Measurements from ENCODE around the gene PDK1.
"Not testable (repeated sequence)": the region's sequence is repeated elsewhere in the genome, so short reads cannot be mapped to it uniquely, and the experiment has no call there.

The PDK1 gene

DNA sequence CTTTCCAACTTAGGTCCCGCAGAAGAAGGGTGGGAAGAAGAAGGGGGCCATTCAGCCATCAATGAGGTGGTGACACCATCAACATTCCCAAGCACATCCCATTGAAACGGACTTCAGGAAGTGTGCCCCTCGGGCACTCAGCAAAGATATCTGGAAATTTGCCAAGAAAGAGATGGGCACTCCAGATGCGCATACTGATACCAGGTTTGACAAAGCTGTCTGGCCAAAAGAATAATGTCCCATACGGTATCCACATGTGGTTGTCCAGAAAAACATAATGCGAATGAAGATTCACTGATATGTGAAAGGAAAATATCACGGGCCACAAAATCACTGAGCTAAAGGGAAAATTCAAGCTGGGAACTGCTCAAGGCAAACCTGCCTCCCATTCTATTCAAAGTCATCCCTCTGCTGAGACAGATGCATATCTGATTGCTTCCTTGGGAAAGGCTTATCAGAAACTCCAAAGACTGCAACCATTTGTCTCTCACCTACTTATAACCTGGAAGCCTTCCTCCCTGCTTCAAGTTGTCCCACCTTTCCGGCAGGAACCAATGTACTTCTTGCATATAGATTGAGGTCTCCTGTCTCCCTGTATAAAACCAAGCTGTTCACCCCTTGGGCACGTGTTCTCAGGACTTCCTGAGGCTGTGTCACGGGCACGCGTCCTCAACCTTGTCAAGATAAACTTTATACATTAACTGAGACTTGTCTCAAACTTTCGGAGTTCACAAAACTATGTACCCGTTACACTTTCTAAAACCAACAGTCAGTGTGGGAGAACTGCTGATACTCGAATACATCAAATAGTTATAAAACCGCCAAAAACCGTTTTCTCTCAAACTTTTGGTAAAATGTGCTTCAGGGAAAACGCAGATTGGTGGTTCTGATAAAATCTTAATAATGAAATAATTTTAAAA lies 1.3 kb upstream of the PDK1 start:
- no peak for DNase-seq

DNA sequence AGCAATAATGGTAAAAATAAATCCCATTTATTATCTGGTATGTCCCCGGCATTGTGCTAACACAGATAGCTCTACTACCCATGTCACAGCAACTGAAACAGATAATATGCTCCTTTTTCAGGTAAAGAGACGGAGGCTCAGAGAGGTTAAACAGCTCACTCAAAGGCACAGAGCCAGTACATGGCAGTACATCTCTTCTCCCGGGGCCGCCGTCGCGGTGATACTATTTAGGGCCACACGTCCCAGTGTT lies 693 bp upstream of the PDK1 start:
- DNase-seq: no peak

- DNase-seq: peak; percentile 62
Measured at GRCh38 chr2:172556284-172557033, 569 bp downstream of the PDK1 start.

DNA sequence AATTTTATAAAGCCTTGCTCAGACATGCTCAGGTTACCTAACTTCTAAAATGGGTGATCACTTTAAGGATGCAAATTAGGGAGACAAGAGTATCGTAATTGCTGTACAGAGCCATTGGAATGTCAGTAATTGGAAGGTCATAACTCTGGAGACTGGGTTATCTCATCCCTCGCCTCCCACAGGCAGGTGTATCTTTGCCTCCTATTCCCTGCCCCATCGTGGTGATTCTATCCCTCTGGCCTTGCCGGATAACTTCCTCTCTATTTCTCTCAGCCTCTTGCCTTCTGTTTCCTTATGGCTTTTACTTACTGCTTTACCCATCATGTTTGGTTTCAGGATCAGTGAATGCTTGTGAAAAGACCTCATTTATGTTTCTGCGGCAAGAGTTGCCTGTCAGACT lies 2.5 kb downstream of the PDK1 start:
- no peak for DNase-seq

- DNase-seq: no peak
Measured at GRCh38 chr2:172560721-172561120, 4.8 kb downstream of the PDK1 start.

DNA sequence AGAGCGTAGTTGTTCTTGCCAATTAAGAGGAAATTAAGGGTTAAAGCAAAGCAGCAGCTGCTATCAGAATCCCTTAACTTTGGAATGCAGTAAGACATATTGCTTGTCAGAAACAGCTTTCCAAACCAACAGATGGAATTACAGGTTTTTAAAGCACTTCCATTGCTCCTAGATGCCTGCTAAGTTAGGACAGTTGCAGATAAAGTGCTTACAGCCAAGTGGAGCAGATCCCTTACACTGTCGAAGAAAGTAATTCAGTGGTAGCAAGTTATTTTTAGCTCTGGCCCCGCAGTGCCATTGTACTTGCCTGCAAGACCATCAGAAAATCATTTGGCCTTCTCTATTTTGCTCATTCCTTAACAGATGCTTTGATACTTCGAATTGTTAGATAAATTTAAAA lies 5.4 kb downstream of the PDK1 start:
- DNase-seq: no peak

DNA sequence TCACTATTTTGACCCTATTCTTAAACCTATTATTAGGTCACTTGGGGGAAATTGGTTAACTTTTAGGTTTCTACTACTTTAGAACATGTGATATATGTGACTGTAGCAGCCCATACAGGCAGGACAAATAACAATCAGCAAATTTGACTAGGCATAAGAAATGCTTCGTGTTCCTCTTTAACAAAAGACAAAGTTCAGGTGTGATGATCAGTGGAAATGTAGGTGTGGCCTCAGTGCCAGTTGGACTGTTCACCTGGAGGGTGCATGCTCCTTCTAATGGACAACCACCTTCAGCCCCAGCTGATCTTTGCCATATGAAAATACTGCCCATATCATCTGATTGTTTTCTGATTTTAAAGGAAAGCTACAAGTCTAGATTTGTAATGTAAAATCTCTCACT lies 6.4 kb downstream of the PDK1 start:
- DNase-seq: no peak

DNA sequence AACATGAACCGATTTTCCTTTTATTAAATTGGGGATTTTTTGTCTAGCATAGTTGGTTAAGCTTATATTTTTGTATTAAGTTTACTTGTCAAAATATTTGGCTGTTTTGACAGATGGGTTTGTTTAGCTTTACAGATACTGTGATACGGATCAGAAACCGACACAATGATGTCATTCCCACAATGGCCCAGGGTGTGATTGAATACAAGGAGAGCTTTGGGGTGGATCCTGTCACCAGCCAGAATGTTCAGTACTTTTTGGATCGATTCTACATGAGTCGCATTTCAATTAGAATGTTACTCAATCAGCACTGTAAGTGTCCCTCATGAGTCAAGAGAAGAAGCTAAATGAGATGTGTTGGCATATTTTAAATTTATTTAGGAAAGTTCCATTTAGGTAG lies 8.5 kb downstream of the PDK1 start:
- DNase-seq: no peak

DNA sequence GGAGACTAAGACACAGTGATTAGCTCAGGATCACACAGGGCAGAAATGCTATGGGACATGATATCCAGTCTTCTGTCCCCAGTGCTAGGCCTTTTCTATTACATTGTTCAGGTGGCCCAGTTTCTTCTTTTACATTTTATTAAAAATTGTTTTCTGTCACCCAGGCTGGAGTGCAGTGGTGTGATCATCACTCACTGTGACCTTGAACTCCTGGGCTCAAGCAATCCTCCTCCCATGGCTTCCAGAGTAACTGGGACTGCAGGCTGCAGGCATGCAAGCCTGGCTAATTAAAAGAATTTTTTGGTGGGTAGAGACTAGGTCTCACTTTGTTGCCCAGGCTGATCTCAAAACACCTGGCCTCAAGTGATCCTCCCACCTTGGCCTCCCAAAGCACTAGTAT lies 15.4 kb downstream of the PDK1 start:
- DNase-seq: no peak

GRCh38 chr2:172572981-172573380 lies 17.1 kb downstream of the PDK1 start:
- DNase-seq: no peak

DNA sequence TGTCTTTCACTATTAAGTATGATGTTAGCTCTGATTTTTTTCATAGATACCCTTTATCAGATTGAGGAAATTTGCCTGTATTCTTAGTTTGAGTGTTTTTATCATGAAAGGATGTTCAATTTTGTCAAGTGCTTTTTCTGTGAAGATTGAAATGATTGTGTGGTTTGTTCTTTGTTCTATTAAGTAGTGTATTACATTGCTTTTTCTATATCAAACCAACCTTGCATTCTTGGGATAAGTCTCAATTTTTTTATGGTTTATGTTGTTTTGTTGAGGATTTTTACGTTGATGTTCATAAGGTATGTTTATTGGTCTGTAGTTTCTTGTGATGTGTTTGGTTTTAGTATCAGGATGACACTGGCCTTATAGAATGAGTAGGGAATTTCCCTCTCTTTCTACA lies 19.1 kb downstream of the PDK1 start:
- no peak for DNase-seq

GRCh38 chr2:172578054-172578453 lies 22.2 kb downstream of the PDK1 start:
- DNase-seq: no peak

DNA sequence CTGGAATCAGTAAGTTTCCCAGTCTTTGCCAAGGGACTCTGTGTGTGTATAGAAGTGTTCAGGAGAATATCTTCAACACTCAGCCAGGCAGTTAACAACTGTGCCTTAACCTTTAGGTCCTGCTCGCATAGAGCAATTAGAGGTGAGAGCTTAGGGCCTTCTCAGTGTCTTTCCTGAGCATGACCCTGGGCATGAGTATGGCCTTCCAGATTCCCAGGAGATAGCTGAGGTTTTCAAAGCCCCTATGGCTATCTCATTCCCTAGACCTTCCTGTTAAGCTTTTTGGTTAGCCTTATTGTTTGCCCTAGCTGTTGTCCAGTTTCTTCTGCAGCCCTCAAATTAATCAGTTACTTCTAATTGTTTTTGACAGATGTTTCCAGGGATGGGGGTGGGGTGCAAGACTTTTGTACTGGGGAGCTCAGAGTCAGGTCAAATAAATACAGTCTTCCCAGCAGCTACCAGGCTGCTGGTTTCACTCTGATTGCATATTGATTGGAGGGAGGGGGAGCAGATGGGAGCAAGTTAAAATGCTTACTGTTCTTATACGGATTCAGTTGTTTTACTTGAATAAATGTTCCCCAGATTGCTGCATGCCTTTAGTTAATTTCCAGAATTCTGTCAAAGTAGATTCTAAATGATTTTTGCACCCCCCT lies 23.1 kb downstream of the PDK1 start:
- DNase-seq: no peak

- DNase-seq: no peak
Measured at GRCh38 chr2:172580544-172580943, 24.7 kb downstream of the PDK1 start.

DNA sequence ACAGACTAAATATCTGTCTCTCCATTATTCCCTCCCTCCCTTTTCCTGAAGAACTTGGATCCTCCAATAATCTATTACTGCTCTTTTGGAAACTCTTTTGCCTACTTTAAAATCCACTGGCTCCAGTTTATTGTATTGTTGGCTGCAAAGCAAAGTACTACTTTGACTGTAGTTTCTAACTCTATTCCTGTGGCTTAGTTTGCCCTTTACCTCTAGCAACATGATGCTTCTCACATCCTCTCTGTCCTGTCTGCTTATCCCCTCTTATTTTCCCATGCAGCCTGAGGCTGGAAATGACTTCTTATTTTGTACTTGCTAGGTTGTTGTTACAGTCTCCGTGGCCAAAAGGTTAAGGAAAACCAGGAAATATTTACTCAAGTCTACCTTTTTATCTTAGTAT lies 26.8 kb downstream of the PDK1 start:
- DNase-seq: no peak

GRCh38 chr2:172586245-172586891 lies 30.5 kb downstream of the PDK1 start:
- no peak for DNase-seq

DNA sequence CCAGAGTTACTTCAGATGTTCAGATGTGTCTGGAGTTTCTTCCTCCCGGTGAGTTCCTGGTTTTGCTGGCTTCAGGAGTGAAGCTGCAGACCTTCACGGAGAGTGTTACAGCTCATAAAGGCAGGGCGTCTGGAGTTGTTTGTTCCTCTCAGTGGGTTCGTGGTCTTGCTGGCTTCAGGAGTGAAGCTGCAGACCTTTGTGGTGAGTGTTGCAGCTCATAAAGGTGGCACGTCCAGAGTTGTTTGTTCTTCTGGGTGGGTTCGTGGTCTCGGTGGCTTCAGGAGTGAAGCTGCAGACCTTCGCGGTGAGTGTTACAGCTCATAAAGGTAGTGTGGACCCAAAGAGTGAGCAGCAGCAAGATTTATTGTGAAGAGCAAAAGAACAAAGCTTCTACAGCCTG lies 31.3 kb downstream of the PDK1 start:
- DNase-seq: not testable (repeated sequence)

DNA sequence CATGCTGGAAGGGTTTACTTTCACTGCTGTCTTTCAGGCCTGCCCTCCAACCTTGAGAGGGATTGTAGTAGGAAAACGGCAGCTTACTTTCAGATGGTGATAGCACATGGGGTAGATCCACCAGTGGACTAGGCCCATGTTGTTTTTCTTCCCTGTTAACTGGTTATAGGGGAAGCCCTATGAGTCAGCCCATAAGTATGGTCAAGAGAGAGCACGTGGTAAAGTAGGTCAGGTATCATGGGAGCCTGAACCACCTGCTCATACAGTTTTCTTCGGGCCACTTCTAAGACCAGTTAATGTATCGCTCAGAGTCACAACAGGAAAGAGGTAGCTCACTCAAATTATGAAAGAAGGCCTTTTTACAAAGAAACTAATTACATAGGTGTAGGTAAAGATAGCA lies 33.0 kb downstream of the PDK1 start:
- no peak for DNase-seq

GRCh38 chr2:172591386-172591785 lies 35.5 kb downstream of the PDK1 start:
- not testable (repeated sequence) for DNase-seq

GRCh38 chr2:172592190-172592589 lies 36.3 kb downstream of the PDK1 start:
- not testable (repeated sequence) for DNase-seq

- no peak for DNase-seq
Measured at GRCh38 chr2:172596776-172597175, 40.9 kb downstream of the PDK1 start.

GRCh38 chr2:172597176-172597842 lies 41.4 kb downstream of the PDK1 start:
- no peak for DNase-seq

- no peak for DNase-seq
Measured at GRCh38 chr2:172599947-172600346, 44.1 kb downstream of the PDK1 start.

Data from stimulated activated CD4-positive, alpha-beta T cell treated with anti-CD3 and anti-CD28 coated beads, Interleukin-4, amount 100 ng/mL, for 1 hour (primary cell).